Mesenchymal stem cell (in vitro differentiated cells and primary cell): ENCODE results near the gene SULT4A1. TPM values are rescaled to one million over a fixed set of nuclear protein-coding genes. Genes with fewer than 3 reads are reported as not detected.

Experiments
- DNase-seq: peaks from one replicate; pipeline ENCODE4 v3.0.0-alpha.2; 2013
- H2AFZ ChIP-seq: one replicate; pipeline ENCODE4 v1.6.1; 2013; ENCODE audit warnings: low read depth, mild to moderate bottlenecking, control low read depth, inconsistent platforms, low read length, moderate library complexity
- H2AK5ac ChIP-seq: 2 replicates; pipeline ENCODE4 v1.6.1; 2013; ENCODE audit warnings: low read length, moderate library complexity, mild to moderate bottlenecking, inconsistent platforms; ENCODE audit not compliant: severe bottlenecking
- H2BK120ac ChIP-seq: one replicate; pipeline ENCODE4 v1.6.1; 2013; ENCODE audit warnings: low read depth, mild to moderate bottlenecking, inconsistent platforms, low read length, moderate library complexity
- H2BK12ac ChIP-seq, 2 experiments: one replicate each; pipeline ENCODE4 v1.6.1; 2013; ENCODE audit warnings: inconsistent platforms in 2 of 2, low read length in 2 of 2, mild to moderate bottlenecking in 2 of 2, moderate library complexity in 2 of 2, control low read depth in 1 of 2
- H2BK15ac ChIP-seq: one replicate; pipeline ENCODE4 v1.6.1; 2013; ENCODE audit warnings: mild to moderate bottlenecking, low read depth, inconsistent platforms; ENCODE audit not compliant: poor library complexity, severe bottlenecking
- H2BK5ac ChIP-seq: 2 replicates; pipeline ENCODE4 v1.6.1; 2013; ENCODE audit warnings: low read depth, mild to moderate bottlenecking, low read length, control low read depth, inconsistent platforms; ENCODE audit not compliant: poor library complexity, severe bottlenecking
- H3K14ac ChIP-seq, 2 experiments: one replicate each; pipeline ENCODE4 v1.6.1; 2013; ENCODE audit warnings: inconsistent platforms in 2 of 2, low read length in 2 of 2, control low read depth in 1 of 2, mild to moderate bottlenecking in 1 of 2, moderate library complexity in 1 of 2
- H3K18ac ChIP-seq, 2 experiments: one replicate each; pipeline ENCODE4 v1.6.1; 2013; ENCODE audit warnings: inconsistent platforms in 2 of 2, low read length in 2 of 2, control low read depth in 1 of 2, low read depth in 1 of 2, mild to moderate bottlenecking in 1 of 2
- H3K23ac ChIP-seq, 2 experiments: one replicate each; pipeline ENCODE4 v1.6.1; 2013; ENCODE audit warnings: inconsistent platforms in 2 of 2, low read length in 2 of 2, mild to moderate bottlenecking in 2 of 2, moderate library complexity in 2 of 2, control low read depth in 1 of 2
- H3K27ac ChIP-seq: 2 replicates; pipeline ENCODE4 v1.5.1; 2013; ENCODE audit warnings: mild to moderate bottlenecking, moderate library complexity, low read length, control low read depth, inconsistent platforms; ENCODE audit not compliant: poor library complexity, severe bottlenecking
- H3K27me3 ChIP-seq, 2 experiments: 2 replicates each; pipeline versions ENCODE4 v1.6.1 to v1.7.0; 2013; ENCODE audit warnings: low read length in 2 of 2, mild to moderate bottlenecking in 2 of 2, moderate library complexity in 2 of 2, control low read depth in 1 of 2, inconsistent platforms in 1 of 2; ENCODE audit not compliant: control insufficient read depth in 1 of 2, insufficient read depth in 1 of 2
- H3K36me3 ChIP-seq, 2 experiments: 2 replicates each; pipeline versions ENCODE4 v1.6.1 to v1.7.0; 2013; ENCODE audit warnings: low read length in 2 of 2, control low read depth in 1 of 2, inconsistent platforms in 1 of 2, low read depth in 1 of 2, mild to moderate bottlenecking in 1 of 2; ENCODE audit not compliant: insufficient read depth in 2 of 2, control insufficient read depth in 1 of 2
- H3K4ac ChIP-seq, 2 experiments: one replicate each; pipeline ENCODE4 v1.6.1; 2013; ENCODE audit warnings: inconsistent platforms in 2 of 2, low read length in 2 of 2, mild to moderate bottlenecking in 2 of 2, moderate library complexity in 2 of 2, control low read depth in 1 of 2, low read depth in 1 of 2
- H3K4me1 ChIP-seq: 2 replicates; pipeline ENCODE4 v1.6.1; 2013; ENCODE audit warnings: low read depth, low read length, control low read depth; ENCODE audit not compliant: control insufficient read depth, insufficient read depth
- H3K4me2 ChIP-seq: 2 replicates; pipeline ENCODE4 v1.6.1; 2013; ENCODE audit warnings: low read length, mild to moderate bottlenecking, inconsistent platforms; ENCODE audit not compliant: poor library complexity, severe bottlenecking
- H3K4me3 ChIP-seq, 2 experiments: 2 replicates each; pipeline versions ENCODE4 v1.5.1 to v1.7.0; 2013; ENCODE audit warnings: low read length in 2 of 2, mild to moderate bottlenecking in 2 of 2, control low read depth in 1 of 2, low read depth in 1 of 2; ENCODE audit not compliant: insufficient read depth in 1 of 2
- H3K79me1 ChIP-seq: replicated peaks from 2 replicates; pipeline ENCODE4 v1.6.1; 2013; ENCODE audit warnings: mild to moderate bottlenecking, control low read depth, low read length, inconsistent platforms; ENCODE audit not compliant: poor library complexity, severe bottlenecking
- H3K9ac ChIP-seq: 2 replicates; pipeline ENCODE4 v1.7.0; 2013; ENCODE audit warnings: mild to moderate bottlenecking, low read length, moderate library complexity
- H3K9me3 ChIP-seq: 2 replicates; pipeline ENCODE4 v1.7.0; 2013; ENCODE audit warnings: mild to moderate bottlenecking, low read length; ENCODE audit not compliant: control insufficient read depth
- H4K8ac ChIP-seq: one replicate; pipeline ENCODE4 v1.6.1; 2013; ENCODE audit warnings: inconsistent platforms, mild to moderate bottlenecking, low read length, moderate library complexity
- H4K91ac ChIP-seq: one replicate; pipeline ENCODE4 v1.6.1; 2013; ENCODE audit warnings: mild to moderate bottlenecking, low read length, inconsistent platforms
- WGBS: methylation state at CpG from one replicate; pipeline ENCODE4 v1.1.7; 2013; ENCODE audit warnings: mixed read lengths; 5-methylcytosine and 5-hydroxymethylcytosine counted together
- small RNA-seq: library from polyadenylated mRNA; stranded (forward); fragments of <200 nt; extraction: miRNeasy Mini kit (QIAGEN cat#:217004); gene quantifications from one replicate; pipeline ENCODE3, GENCODE V24; 2013; ENCODE audit warnings: low read depth

SULT4A1 gene

DNA sequence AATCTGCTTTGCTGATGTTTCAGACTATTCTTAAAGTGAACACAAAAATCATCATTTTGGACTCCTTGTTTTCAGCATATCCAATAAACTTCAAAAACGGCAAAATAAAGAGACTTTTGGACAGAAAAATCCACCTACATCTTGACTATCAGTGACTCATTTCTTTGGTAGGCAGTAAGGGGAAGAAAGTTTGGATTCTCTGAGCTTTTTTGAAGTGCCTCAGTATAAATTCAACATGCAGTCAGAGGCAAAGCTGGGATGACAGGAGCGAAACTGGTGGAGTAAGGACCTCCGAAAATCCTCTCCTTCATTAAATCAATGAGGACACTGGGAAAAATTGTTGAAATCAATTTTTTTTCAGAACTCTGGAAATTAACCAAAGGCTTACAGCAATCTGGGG is 79.9 kb downstream of the SULT4A1 start:
- 100% methylated on average over 1 of the region's 3 CpGs for WGBS
- H3K4ac ChIP-seq = no peak overlapping the region
- H3K9ac ChIP-seq = peak overlapping the region; percentile 4
- no peak overlapping the region for H4K91ac ChIP-seq
- no peaks in the 10 kb centered on the region for H3K36me3 ChIP-seq
- no peak overlapping the region for H2BK5ac ChIP-seq
- no peak overlapping the region for H2BK120ac ChIP-seq
- no peaks in the 10 kb centered on the region for H3K79me1 ChIP-seq
- no peak overlapping the region for H3K23ac ChIP-seq
- no peak overlapping the region for H2AFZ ChIP-seq
- no peak overlapping the region for H4K8ac ChIP-seq
- H3K4me2 ChIP-seq = no peak overlapping the region
- H3K27me3 ChIP-seq = no peaks in the 10 kb centered on the region
- DNase-seq = no peak
- no peak overlapping the region for H3K27ac ChIP-seq
- no peak overlapping the region for H2BK12ac ChIP-seq
- H3K14ac ChIP-seq = no peak overlapping the region
- no peak overlapping the region for H2AK5ac ChIP-seq
- no peak overlapping the region for H3K4me3 ChIP-seq
- no peak overlapping the region for H2BK15ac ChIP-seq
- H3K4me1 ChIP-seq = no peaks in the 10 kb centered on the region
- H3K18ac ChIP-seq = no peak overlapping the region
- H3K9me3 ChIP-seq = no peaks in the 10 kb centered on the region

DNA sequence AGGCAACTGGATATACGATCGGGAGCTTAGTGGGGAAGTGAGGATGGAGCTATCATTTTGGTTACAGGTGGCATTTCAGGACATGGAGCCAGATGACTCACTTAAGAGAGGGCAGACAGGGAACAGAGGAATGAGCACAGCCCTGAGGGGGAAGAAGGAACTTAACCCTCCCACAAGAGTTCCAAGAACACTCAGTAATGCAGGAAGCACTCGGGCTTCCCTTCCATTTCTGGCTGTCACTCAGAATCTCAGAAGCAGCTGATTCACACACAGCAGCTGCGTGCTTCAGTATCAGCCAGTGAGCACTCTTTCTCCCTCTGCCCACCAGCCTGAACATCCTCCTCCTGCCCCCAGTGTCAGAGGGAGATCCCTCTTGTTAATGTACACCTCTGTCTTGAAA is 85.0 kb downstream of the SULT4A1 start:
- Histone ChIP-seq H2BK12ac (no peak overlapping the region), H3K9ac (no peak overlapping the region), H3K23ac (no peak overlapping the region), H3K9me3 (no peaks in the 10 kb centered on the region), H3K79me1 (no peaks in the 10 kb centered on the region), H2AK5ac (no peak overlapping the region), H3K36me3 (no peaks in the 10 kb centered on the region), H4K8ac (no peak overlapping the region), H3K4me1 (no peaks in the 10 kb centered on the region), H4K91ac (no peak overlapping the region), H2BK15ac (no peak overlapping the region), H3K4me2 (no peak overlapping the region), H2BK120ac (no peak overlapping the region), H3K14ac (no peak overlapping the region), H2BK5ac (no peak overlapping the region), H2AFZ (no peak overlapping the region), H3K27me3 (no peaks in the 10 kb centered on the region), H3K18ac (no peak overlapping the region), H3K27ac (no peak overlapping the region), H3K4ac (no peak overlapping the region), H3K4me3 (no peak overlapping the region)
- WGBS = 55% methylated on average over 4 of the region's 4 CpGs
- peak; percentile 2 for DNase-seq

DNA sequence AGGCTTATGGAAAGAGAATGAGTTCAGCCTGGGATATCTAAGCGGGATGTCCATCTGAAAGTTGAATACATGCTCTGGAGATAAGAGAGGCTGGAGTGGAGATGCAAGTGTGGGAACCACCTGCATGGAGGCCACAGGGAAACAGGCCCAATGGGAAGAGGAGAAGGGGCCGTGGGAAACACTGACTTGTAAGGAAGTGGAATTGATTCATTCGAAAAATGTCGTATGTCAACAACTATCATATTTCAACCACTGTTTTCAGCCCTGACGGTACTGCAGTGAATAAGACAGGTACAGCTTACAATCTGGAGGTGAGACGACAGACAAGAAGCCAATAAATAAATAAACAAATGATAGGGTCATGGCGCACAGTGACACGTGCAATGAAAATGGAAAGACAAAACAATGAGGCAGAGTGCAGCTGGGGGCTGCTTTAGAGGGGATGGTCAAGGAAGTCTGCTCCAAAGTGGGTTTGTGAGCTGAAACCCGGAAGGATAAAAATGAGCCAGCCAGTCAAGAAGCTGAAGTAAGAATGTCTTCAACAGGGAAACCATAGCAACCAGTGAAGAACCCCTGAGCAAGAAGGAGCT is 86.1 kb downstream of the SULT4A1 start:
- no peak overlapping the region for H3K14ac ChIP-seq
- H3K4me1 ChIP-seq = no peaks in the 10 kb centered on the region
- no peak overlapping the region for H3K4ac ChIP-seq
- no peak overlapping the region for H3K27ac ChIP-seq
- no peak overlapping the region for H2BK15ac ChIP-seq
- no peak overlapping the region for H2BK5ac ChIP-seq
- no peak overlapping the region for H3K4me2 ChIP-seq
- H3K36me3 ChIP-seq = no peaks in the 10 kb centered on the region
- no peak overlapping the region for H3K9ac ChIP-seq
- WGBS = 91% methylated on average over 8 of the region's 9 CpGs
- no peaks in the 10 kb centered on the region for H3K79me1 ChIP-seq
- H3K23ac ChIP-seq = no peak overlapping the region
- no peaks in the 10 kb centered on the region for H3K9me3 ChIP-seq
- H2BK12ac ChIP-seq = no peak overlapping the region
- DNase-seq = no peak
- H2AFZ ChIP-seq = no peak overlapping the region
- H4K91ac ChIP-seq = no peak overlapping the region
- no peak overlapping the region for H3K18ac ChIP-seq
- no peak overlapping the region for H2AK5ac ChIP-seq
- no peaks in the 10 kb centered on the region for H3K27me3 ChIP-seq
- no peak overlapping the region for H3K4me3 ChIP-seq
- H4K8ac ChIP-seq = no peak overlapping the region
- no peak overlapping the region for H2BK120ac ChIP-seq

Small RNA genes within 50 kb of the gene (small RNA-seq; reads per million reads assigned to genes)
- gene HMGN2P9 = not detected
